Stimulated activated CD4-positive, alpha-beta T cell treated with anti-CD3 and anti-CD28 coated beads, Interleukin-2, amount 100 ng/mL, for 4 hours (primary cell): ENCODE measurements around the gene TMEM134.

Source experiments
- DNase-seq: peaks from one replicate; pipeline ENCODE4 v3.0.0-alpha.2; 2020; ENCODE audit warnings: low read depth

Gene TMEM134

GRCh38 chr11:67500831-67501715 is 32.0 kb upstream of the TMEM134 start:
- no peak for DNase-seq

GRCh38 chr11:67500484-67500821 is 31.4 kb upstream of the TMEM134 start:
- DNase-seq, result no peak

- DNase-seq, result no peak
Measured at GRCh38 chr11:67499808-67500483, 30.9 kb upstream of the TMEM134 start.

GRCh38 chr11:67498544-67498972 is 29.5 kb upstream of the TMEM134 start:
- DNase-seq, result no peak

- no peak for DNase-seq
Measured at GRCh38 chr11:67497656-67498291, 28.7 kb upstream of the TMEM134 start.

- no peak for DNase-seq
Measured at GRCh38 chr11:67496113-67496512, 27.1 kb upstream of the TMEM134 start.

GRCh38 chr11:67495234-67496005 is 26.4 kb upstream of the TMEM134 start:
- DNase-seq, result no peak

- no peak for DNase-seq
Measured at GRCh38 chr11:67494371-67495233, 25.6 kb upstream of the TMEM134 start.

GRCh38 chr11:67493548-67494370 is 24.7 kb upstream of the TMEM134 start:
- no peak for DNase-seq

GRCh38 chr11:67492801-67493547 is 23.9 kb upstream of the TMEM134 start:
- DNase-seq, result no peak

GRCh38 chr11:67492069-67492727 is 23.1 kb upstream of the TMEM134 start:
- no peak for DNase-seq

GRCh38 chr11:67491276-67492068 is 22.4 kb upstream of the TMEM134 start:
- DNase-seq, result no peak

- no peak for DNase-seq
Measured at GRCh38 chr11:67490727-67491065, 21.6 kb upstream of the TMEM134 start.

- DNase-seq, result no peak
Measured at GRCh38 chr11:67489885-67490726, 21.1 kb upstream of the TMEM134 start.

GRCh38 chr11:67489203-67489884 is 20.3 kb upstream of the TMEM134 start:
- DNase-seq, result no peak

GRCh38 chr11:67486481-67487195 is 17.6 kb upstream of the TMEM134 start:
- no peak for DNase-seq
